GM12878 (cell line): ENCODE measurements around the gene TPRKB. TPM values are rescaled to one million over a fixed set of nuclear protein-coding genes. Genes with fewer than 3 reads are reported as not detected.

Source experiments
- ATAC-seq: fragments of 200-7000 bp; cut with Tn5 transposase; 3 replicates; pipeline ENCODE4 v1.9.1; 2020; ENCODE audit warnings: mild to moderate bottlenecking, moderate library complexity
- BruUV-seq: library from RNA; stranded (reverse); fragments of 400-500 nt; replicated peaks from 2 replicates; lab custom pipeline; 2021; lab: Mats Ljungman, UMichigan
- CTCF ChIA-PET: fragments of 300-600 bp; sonication (Branson Sonifier 250); formaldehyde crosslinking; extraction: SDS; loops from one replicate; lab custom pipeline; 2021; ENCODE audit warnings: inconsistent platforms; lab: Yijun Ruan, JAX
- POLR2A ChIA-PET: fragments of 350-600 bp; formaldehyde crosslinking; extraction: SDS; loops from one replicate; lab custom pipeline; 2021; ENCODE audit warnings: inconsistent platforms; lab: Charles Lee
- RAD21 ChIA-PET: fragments of 300-600 bp; sonication (Branson Sonifier 250); formaldehyde crosslinking; loops from one replicate; lab custom pipeline; 2023; ENCODE audit warnings: antibody characterized with exemption; ENCODE audit not compliant: unreplicated experiment; lab: Charles Lee
- SMC1A ChIA-PET: fragments of 300-600 bp; sonication (Branson Sonifier 250); formaldehyde crosslinking; loops from one replicate; lab custom pipeline; 2023; ENCODE audit not compliant: unreplicated experiment, uncharacterized antibody; lab: Charles Lee
- DNase-seq: peaks from one replicate; pipeline ENCODE4 v3.0.0-alpha.2; 2011; ENCODE audit warnings: low read depth, low spot score
- FAIRE-seq: peaks from 3 replicates; lab custom pipeline; 2011; peaks lifted over from hg19 to GRCh38; lab: Jason Lieb, UNC
- H2AFZ ChIP-seq: 2 replicates; pipeline ENCODE4 v1.6.0; 2011; ENCODE audit warnings: low read depth, low read length, control low read depth; ENCODE audit not compliant: control insufficient read depth
- H3K27ac ChIP-seq: 2 replicates; pipeline ENCODE4 v1.5.1; 2011; ENCODE audit warnings: control low read depth; ENCODE audit not compliant: control insufficient read depth, insufficient read depth
- H3K27me3 ChIP-seq, 2 experiments: replicated peaks in 1 of 2; 2 replicates each; pipeline versions ENCODE4 v1.6.0 to v1.6.1; 2011; ENCODE audit warnings: low read length in 1 of 2; ENCODE audit not compliant: control insufficient read depth in 2 of 2, insufficient read depth in 2 of 2
- H3K36me3 ChIP-seq, 2 experiments: 2 replicates each; pipeline ENCODE4 v1.5.1; 2011; ENCODE audit warnings: low read length in 1 of 2; ENCODE audit not compliant: control insufficient read depth in 2 of 2, insufficient read depth in 2 of 2
- H3K4me1 ChIP-seq: 2 replicates; pipeline ENCODE4 v1.6.1; 2011; ENCODE audit warnings: mild to moderate bottlenecking, low read length, moderate library complexity, mixed read lengths; ENCODE audit not compliant: control insufficient read depth, insufficient read depth
- H3K4me2 ChIP-seq: 2 replicates; pipeline ENCODE4 v1.6.0; 2011; ENCODE audit warnings: control low read depth; ENCODE audit not compliant: control insufficient read depth, insufficient read depth
- H3K4me3 ChIP-seq: fragments of 200-600 bp; sonication (generic); 2 replicates; pipeline ENCODE4 v1.5.1; 2016
- H3K79me2 ChIP-seq: 2 replicates; pipeline ENCODE4 v1.6.0; 2011; ENCODE audit warnings: low read length; ENCODE audit not compliant: control insufficient read depth, insufficient read depth
- H3K9ac ChIP-seq: 2 replicates; pipeline ENCODE4 v1.8.0; 2011; ENCODE audit warnings: low read length, control low read depth, mixed read lengths; ENCODE audit not compliant: control insufficient read depth, insufficient read depth
- H3K9me3 ChIP-seq: replicated peaks from 3 replicates; pipeline ENCODE4 v1.5.1; 2011; ENCODE audit warnings: mild to moderate bottlenecking, low read length; ENCODE audit not compliant: control insufficient read depth, insufficient read depth
- H4K20me1 ChIP-seq: 2 replicates; pipeline ENCODE4 v1.6.0; 2011; ENCODE audit not compliant: control insufficient read depth, insufficient read depth
- BCLAF1 ChIP-seq: fragments of 450-650 bp; IDR thresholded peaks from 2 replicates; pipeline ENCODE4 v1.6.1; 2017; ENCODE audit warnings: antibody characterized with exemption, mild to moderate bottlenecking, moderate library complexity
- DPF2 ChIP-seq: fragments of 450-650 bp; IDR thresholded peaks from 2 replicates; pipeline ENCODE4 v1.6.1; 2017; ENCODE audit warnings: mild to moderate bottlenecking
- E2F4 ChIP-seq: IDR thresholded peaks from 2 replicates; pipeline ENCODE4 v1.6.1; 2012; ENCODE audit warnings: low read depth, low read length, improper control_type of control experiment
- IKZF2 ChIP-seq, 2 experiments: fragments of 450-650 bp; IDR thresholded peaks; 2 replicates each; pipeline ENCODE4 v1.6.1; 2017; ENCODE audit warnings: mild to moderate bottlenecking in 2 of 2, moderate library complexity in 2 of 2
- PAX5 ChIP-seq: IDR thresholded peaks from 2 replicates; pipeline ENCODE4 v1.6.1; 2011; ENCODE audit warnings: low read depth, low read length, borderline replicate concordance
- TCF3 ChIP-seq: IDR thresholded peaks from 2 replicates; pipeline ENCODE4 v1.6.1; 2012; ENCODE audit warnings: low read depth, mild to moderate bottlenecking, low read length, borderline replicate concordance; ENCODE audit not compliant: insufficient read depth
- ZNF592 ChIP-seq: fragments of 450-650 bp; IDR thresholded peaks from 2 replicates; pipeline ENCODE4 v1.6.1; 2017; ENCODE audit warnings: mild to moderate bottlenecking, moderate library complexity
- WGBS: methylation state at CpG from one replicate; pipeline ENCODE4 v1.1.6; 2016; ENCODE audit warnings: low lambda C conversion rate; ENCODE audit not compliant: insufficient replicate concordance, insufficient coverage; ENCODE audit errors: missing lambda C conversion rate; 5-methylcytosine and 5-hydroxymethylcytosine counted together
- in situ Hi-C: fragments of 300-500 bp; cut with MboI; formaldehyde crosslinking; loops from 9 replicates; pipeline ENCODE4 v1.14.3; 2018; ENCODE audit warnings: mixed read lengths
- intact Hi-C: fragments of 100-400 bp; cut with micrococcal nuclease; formaldehyde crosslinking; loops from one replicate; pipeline ENCODE4 v1.14.2; 2022; ENCODE audit not compliant: unreplicated experiment
- polyA plus RNA-seq, 11 experiments: library from polyadenylated mRNA; depleted of rRNA in 4 of 11; unstranded in 6 of 11; stranded (reverse) in 5 of 11; fragments of >200 nt; fragmentation: Nextera tagmentation in 4 of 11; fragmentation: Illumina TruSeq in 1 of 11; extraction: Ambion mirVana in 4 of 11; extraction: Trizol in 1 of 11; gene quantifications; 1 replicate in 1 of 11; 2 replicates in 10 of 11; pipeline versions ENCODE4 v1.2.1 to v1.2.3, GENCODE V29; 2011 to 2016; ENCODE audit warnings: inconsistent platforms in 2 of 11, missing spikeins in 2 of 11, low read depth in 1 of 11
- total RNA-seq, 4 experiments: library from RNA; depleted of rRNA in 3 of 4; stranded (reverse); fragments of >200 nt in 3 of 4; fragmentation: Illumina TruSeq in 1 of 4; extraction: Trizol in 1 of 4; gene quantifications; 2 replicates each; pipeline versions ENCODE4 v1.2.1 to v1.2.3, GENCODE V29; 2013 to 2021

The TPRKB gene
- total and polyA plus RNA-seq, 10 of the 15 experiments (the other 5 are each of a cell fraction or from before 2014, with no cell fraction given), result 28.1 to 129 (median 67.2) TPM

GRCh38 chr2:73718851-73719621 lies 18.1 kb downstream of the TPRKB start:
- no peak for DNase-seq
- FAIRE-seq, result no peak
- intact Hi-C loops (no loop called here), in situ Hi-C loops (no loop called here)
- 55% methylated on average over 11 of the region's 11 CpGs for WGBS
- no peak for ATAC-seq
- Histone ChIP-seq H4K20me1 (no peaks in the 10 kb centered on the region), H3K9me3 (peaks cover 4% of the 10 kb centered on the region; the same call in 2 of the 3 replicates), H3K27ac (no peak overlapping the region), H3K4me1 (no peaks in the 10 kb centered on the region), H3K9ac (no peak overlapping the region), H3K27me3 (no peaks in the 10 kb centered on the region), H3K79me2 (no peaks in the 10 kb centered on the region), H2AFZ (no peak overlapping the region), H3K36me3 (no peaks in the 10 kb centered on the region), H3K4me3 (no peak overlapping the region)
- ChIA-PET SMC1A (no interaction called here), CTCF (no interaction called here)
- BruUV-seq, result no TSS peak
- TF ChIP-seq PAX5, result no peak
- TF ChIP-seq, all 136 proteins: peak for 0
- ChIA-PET POLR2A (interaction anchor here (0.6 kb wide), 1 partner anchor 22 kb away, joined by 3 read pairs; no protein-coding TSS in a partner anchor), RAD21 (no interaction called here)
- no peak overlapping the region for H3K4me2 ChIP-seq

- 35% methylated on average over 6 of the region's 6 CpGs for WGBS
- FAIRE-seq, result no peak
- no peaks in the 10 kb centered on the region for H3K79me2 ChIP-seq
- no TSS peak for BruUV-seq
- no peaks in the 10 kb centered on the region for H3K4me1 ChIP-seq
- no peaks in the 10 kb centered on the region for H3K27me3 ChIP-seq
- RAD21 ChIA-PET, result no interaction called here
- SMC1A ChIA-PET, result no interaction called here
- POLR2A ChIA-PET, result interaction anchor here (0.6 kb wide), 1 partner anchor 22 kb away, joined by 3 read pairs; no protein-coding TSS in a partner anchor
- no peak for DNase-seq
- ATAC-seq, result no peak
- H3K36me3 ChIP-seq, result no peaks in the 10 kb centered on the region
- no peaks in the 10 kb centered on the region for H4K20me1 ChIP-seq
- no peak overlapping the region for H3K4me3 ChIP-seq
- in situ Hi-C loops, result no loop called here
- H3K9me3 ChIP-seq, result peaks cover 4% of the 10 kb centered on the region; the same call in 2 of the 3 replicates
- intact Hi-C loops, result no loop called here
- CTCF ChIA-PET, result no interaction called here
- H3K9ac ChIP-seq, result no peak overlapping the region
- H3K4me2 ChIP-seq, result no peak overlapping the region
- H2AFZ ChIP-seq, result no peak overlapping the region
- no peak overlapping the region for H3K27ac ChIP-seq
- TF ChIP-seq E2F4 (no peak), BCLAF1 (no peak), IKZF2 (IDR thresholded peaks at IDR 0.05) (no peak), DPF2 (no peak), ZNF592 (no peak), TCF3 (no peak)
These were observed 18.7 kb downstream of the TPRKB start for GRCh38 chr2:73718421-73718820.
